Measurements from ENCODE around the gene ALAD. TPM values are rescaled to one million over a fixed set of nuclear protein-coding genes. Genes with fewer than 3 reads are reported as not detected.

The ALAD gene
- total RNA-seq, 1 experiment from 2014 or later: 18.9 TPM

DNA sequence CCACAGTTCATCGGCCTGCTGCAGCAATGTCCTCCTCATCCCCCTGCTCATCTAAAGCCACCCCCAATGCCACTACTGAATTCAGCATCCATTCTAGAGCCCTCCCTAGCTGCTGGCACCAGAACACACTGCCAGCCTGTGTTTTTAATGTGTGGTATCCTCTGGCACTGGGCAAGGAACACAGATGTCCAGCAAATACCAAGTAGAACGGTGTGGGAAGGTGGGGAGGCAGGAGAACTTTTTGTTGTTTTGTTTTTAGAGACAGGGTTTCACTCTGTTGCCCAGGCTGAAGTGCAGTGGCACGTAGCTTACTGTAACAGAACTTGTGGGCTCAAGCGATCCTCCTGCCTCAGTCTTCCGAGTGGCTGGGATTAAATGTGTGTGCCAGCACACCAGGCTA is 29.0 kb downstream of the ALAD start:
- ChIA-PET POLR2A (ENCODE audit: low non-redundant PET) (no interaction called here), CTCF (no interaction called here)
- Histone ChIP-seq H3K27me3 (replicated peaks; ENCODE audit: insufficient read depth, low read depth, low read length, poor library complexity) (no peaks in the 10 kb centered on the region), H3K4me3 (ENCODE audit: low read depth, low read length, poor library complexity, severe bottlenecking) (no peak overlapping the region), H3K4me1 (ENCODE audit: insufficient read depth, low read length, poor library complexity, severe bottlenecking) (no peaks in the 10 kb centered on the region), H3K9me3 (ENCODE audit: low read depth, low read length, poor library complexity, severe bottlenecking) (no peaks in the 10 kb centered on the region), H3K27ac (ENCODE audit: low read depth, low read length, poor library complexity, severe bottlenecking) (no peak overlapping the region), H3K36me3 (ENCODE audit: insufficient read depth, low read length, poor library complexity, severe bottlenecking) (peaks cover 6% of the 10 kb centered on the region)
- intact Hi-C loops (cut with micrococcal nuclease; ENCODE audit: unreplicated experiment): no loop called here
- BruUV-seq (replicated peaks): no TSS peak
- no peak for TF ChIP-seq CTCF (conservative IDR thresholded peaks at IDR 0.05; ENCODE audit: low read depth, low read length)
- TF ChIP-seq EZH2 (IDR thresholded peaks at IDR 0.05; ENCODE audit: borderline replicate concordance, low read depth, low read length, poor library complexity, severe bottlenecking): no peak
- DNase-seq (ENCODE audit: low spot score): no peak

GRCh38 chr9:113370806-113371325 is 30.2 kb downstream of the ALAD start:
- Histone ChIP-seq H3K27ac (ENCODE audit: low read depth, low read length, poor library complexity, severe bottlenecking) (no peak overlapping the region), H3K4me3 (ENCODE audit: low read depth, low read length, poor library complexity, severe bottlenecking) (no peak overlapping the region), H3K4me1 (ENCODE audit: insufficient read depth, low read length, poor library complexity, severe bottlenecking) (no peaks in the 10 kb centered on the region), H3K36me3 (ENCODE audit: insufficient read depth, low read length, poor library complexity, severe bottlenecking) (peaks cover 6% of the 10 kb centered on the region), H3K9me3 (ENCODE audit: low read depth, low read length, poor library complexity, severe bottlenecking) (no peaks in the 10 kb centered on the region), H3K27me3 (replicated peaks; ENCODE audit: insufficient read depth, low read depth, low read length, poor library complexity) (no peaks in the 10 kb centered on the region)
- DNase-seq (ENCODE audit: low spot score): no peak
- ChIA-PET CTCF (no interaction called here), POLR2A (ENCODE audit: low non-redundant PET) (no interaction called here)
- BruUV-seq (replicated peaks): no TSS peak
- no peak for TF ChIP-seq CTCF (conservative IDR thresholded peaks at IDR 0.05; ENCODE audit: low read depth, low read length)
- no peak for TF ChIP-seq EZH2 (IDR thresholded peaks at IDR 0.05; ENCODE audit: borderline replicate concordance, low read depth, low read length, poor library complexity, severe bottlenecking)
- intact Hi-C loops (cut with micrococcal nuclease; ENCODE audit: unreplicated experiment): no loop called here

DNA sequence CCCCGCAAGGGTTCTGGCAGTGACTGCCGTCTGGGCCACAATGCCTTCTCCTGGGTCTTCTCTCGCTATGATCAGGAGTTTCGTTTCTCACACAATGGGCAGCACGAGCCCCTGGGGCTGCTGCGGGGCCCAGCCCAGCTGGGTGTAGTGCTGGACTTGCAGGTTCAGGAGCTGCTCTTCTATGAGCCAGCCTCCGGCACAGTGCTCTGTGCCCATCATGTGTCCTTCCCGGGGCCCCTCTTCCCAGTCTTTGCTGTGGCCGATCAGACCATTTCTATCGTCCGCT is 31.3 kb downstream of the ALAD start:
- DNase-seq (ENCODE audit: low spot score): no peak
- no peaks in the 10 kb centered on the region for H3K27me3 ChIP-seq (replicated peaks; ENCODE audit: insufficient read depth, low read depth, low read length, poor library complexity)
- no peak for TF ChIP-seq CTCF (conservative IDR thresholded peaks at IDR 0.05; ENCODE audit: low read depth, low read length)
- no peaks in the 10 kb centered on the region for H3K9me3 ChIP-seq (ENCODE audit: low read depth, low read length, poor library complexity, severe bottlenecking)
- POLR2A ChIA-PET (ENCODE audit: low non-redundant PET): no interaction called here
- BruUV-seq (replicated peaks): no TSS peak
- no peaks in the 10 kb centered on the region for H3K4me1 ChIP-seq (ENCODE audit: insufficient read depth, low read length, poor library complexity, severe bottlenecking)
- intact Hi-C loops (cut with micrococcal nuclease; ENCODE audit: unreplicated experiment): no loop called here
- H3K4me3 ChIP-seq (ENCODE audit: low read depth, low read length, poor library complexity, severe bottlenecking): no peak overlapping the region
- no peak overlapping the region for H3K27ac ChIP-seq (ENCODE audit: low read depth, low read length, poor library complexity, severe bottlenecking)
- peaks cover 6% of the 10 kb centered on the region for H3K36me3 ChIP-seq (ENCODE audit: insufficient read depth, low read length, poor library complexity, severe bottlenecking)
- CTCF ChIA-PET: no interaction called here
